H1 (cell line): ENCODE data around the gene NHP2. TPM values are rescaled to one million over a fixed set of nuclear protein-coding genes. Genes with fewer than 3 reads are reported as not detected.

Experiments used
- CTCF ChIA-PET: fragments of 300-600 bp; sonication (Branson Sonifier 250); formaldehyde crosslinking; loops from one replicate; lab custom pipeline; 2021; ENCODE audit not compliant: partially characterized antibody; lab: Charles Lee
- POLR2A ChIA-PET: fragments of 300-600 bp; sonication (Branson Sonifier 250); formaldehyde crosslinking; loops from one replicate; lab custom pipeline; 2021; ENCODE audit warnings: inconsistent platforms; ENCODE audit not compliant: partially characterized antibody; lab: Charles Lee
- DNase-seq, 2 experiments: peaks; one replicate each; pipeline versions ENCODE4 v3.0.0 to v3.0.0-alpha.2; 2010 to 2022; ENCODE audit warnings: low spot score in 2 of 2, low read depth in 1 of 2, mixed read lengths in 1 of 2
- FAIRE-seq: peaks from 2 replicates; lab custom pipeline; 2011; peaks lifted over from hg19 to GRCh38; lab: Jason Lieb, UNC
- H2AFZ ChIP-seq: 2 replicates; pipeline ENCODE4 v1.8.1; 2012; ENCODE audit warnings: low read length, inconsistent platforms
- H2AK5ac ChIP-seq: 2 replicates; pipeline ENCODE4 v1.6.1; 2013; ENCODE audit warnings: low read depth, low read length
- H2BK120ac ChIP-seq: replicated peaks from 2 replicates; pipeline ENCODE3; 2013; ENCODE audit warnings: low read depth, low read length, inconsistent platforms
- H2BK12ac ChIP-seq: 2 replicates; pipeline ENCODE4 v1.6.1; 2013; ENCODE audit warnings: low read depth, low read length
- H2BK15ac ChIP-seq: 2 replicates; pipeline ENCODE4 v1.6.1; 2013; ENCODE audit warnings: low read length
- H2BK20ac ChIP-seq: 2 replicates; pipeline ENCODE4 v1.6.1; 2013; ENCODE audit warnings: low read length
- H2BK5ac ChIP-seq: 2 replicates; pipeline ENCODE4 v1.6.1; 2013; ENCODE audit warnings: low read depth, low read length
- H3K14ac ChIP-seq: 2 replicates; pipeline ENCODE4 v1.6.1; 2013; ENCODE audit warnings: inconsistent platforms; ENCODE audit not compliant: insufficient read length
- H3K18ac ChIP-seq: 2 replicates; pipeline ENCODE4 v1.6.1; 2013; ENCODE audit warnings: low read length; ENCODE audit errors: extremely low read depth
- H3K23ac ChIP-seq: 2 replicates; pipeline ENCODE4 v1.6.1; 2013; ENCODE audit warnings: inconsistent platforms; ENCODE audit not compliant: insufficient read length
- H3K23me2 ChIP-seq: 2 replicates; pipeline ENCODE4 v1.6.1; 2013; ENCODE audit warnings: low read depth, low read length
- H3K27ac ChIP-seq: 2 replicates; pipeline ENCODE4 v1.6.1; 2011; ENCODE audit warnings: low read depth, low read length, inconsistent platforms
- H3K27me3 ChIP-seq, 4 experiments: replicated peaks in 1 of 4; 1 replicate in 1 of 4; 2 replicates in 3 of 4; pipeline versions ENCODE4 v1.6.1 to v1.8.1; 2011 to 2013; ENCODE audit warnings: low read length in 3 of 4, mild to moderate bottlenecking in 3 of 4, inconsistent platforms in 2 of 4, mixed read lengths in 2 of 4, moderate library complexity in 1 of 4; ENCODE audit not compliant: control insufficient read depth in 3 of 4, insufficient read depth in 3 of 4; ENCODE audit errors: extremely low read depth in 1 of 4
- H3K36me3 ChIP-seq, 4 experiments: 2 replicates each; pipeline versions ENCODE4 v1.6.1 to v1.8.1; 2011 to 2013; ENCODE audit warnings: mild to moderate bottlenecking in 4 of 4, low read length in 3 of 4, moderate library complexity in 2 of 4, control low read depth in 1 of 4, inconsistent platforms in 1 of 4; ENCODE audit not compliant: insufficient read depth in 4 of 4, control insufficient read depth in 2 of 4
- H3K4ac ChIP-seq: replicated peaks from 2 replicates; pipeline ENCODE3; 2013; ENCODE audit warnings: low read length, low read depth, mixed read lengths, inconsistent platforms; ENCODE audit not compliant: insufficient read length
- H3K4me1 ChIP-seq, 4 experiments: replicated peaks in 1 of 4; 1 replicate in 1 of 4; 2 replicates in 3 of 4; pipeline versions ENCODE4 v1.6.1 to v1.8.1; 2011 to 2013; ENCODE audit warnings: low read length in 3 of 4, inconsistent platforms in 2 of 4, mixed read lengths in 1 of 4; ENCODE audit not compliant: insufficient read depth in 4 of 4, control insufficient read depth in 3 of 4
- H3K4me2 ChIP-seq, 2 experiments: 2 replicates each; pipeline versions ENCODE4 v1.6.1 to v1.8.1; 2011 to 2013; ENCODE audit warnings: low read depth in 2 of 2, low read length in 2 of 2, control low read depth in 1 of 2, inconsistent platforms in 1 of 2, mild to moderate bottlenecking in 1 of 2; ENCODE audit not compliant: insufficient read depth in 1 of 2
- H3K4me3 ChIP-seq, 4 experiments: fragments of 200-600, 300-600 bp in 1 of 4; sonication (generic), shearing (Covaris generic), sonication (Bioruptor Twin) in 1 of 4; 2 replicates each; pipeline versions ENCODE4 v1.5.1 to v1.8.1; 2011 to 2016; ENCODE audit warnings: low read length in 4 of 4, low read depth in 3 of 4, control low read depth in 2 of 4, inconsistent platforms in 2 of 4, mild to moderate bottlenecking in 2 of 4, mixed read lengths in 1 of 4, moderate library complexity in 1 of 4; ENCODE audit not compliant: insufficient read depth in 2 of 4; ENCODE audit errors: extremely low read depth in 1 of 4
- H3K56ac ChIP-seq: replicated peaks from 2 replicates; pipeline ENCODE3; 2013; ENCODE audit warnings: low read depth, mild to moderate bottlenecking, mixed read lengths, low read length, inconsistent platforms; ENCODE audit not compliant: insufficient read length
- H3K79me1 ChIP-seq: 2 replicates; pipeline ENCODE4 v1.6.1; 2013; ENCODE audit warnings: low read depth, low read length, control low read depth
- H3K79me2 ChIP-seq, 2 experiments: 2 replicates each; pipeline versions ENCODE4 v1.6.1 to v1.8.1; 2012 to 2013; ENCODE audit warnings: low read length in 2 of 2, mild to moderate bottlenecking in 2 of 2, inconsistent platforms in 1 of 2; ENCODE audit not compliant: insufficient read depth in 2 of 2, control insufficient read depth in 1 of 2
- H3K9ac ChIP-seq, 4 experiments: replicated peaks in 1 of 4; 1 replicate in 1 of 4; 2 replicates in 3 of 4; pipeline versions ENCODE4 v1.6.1 to v1.8.1; 2011 to 2013; ENCODE audit warnings: low read depth in 3 of 4, low read length in 3 of 4, control low read depth in 2 of 4, mild to moderate bottlenecking in 2 of 4, moderate library complexity in 2 of 4, inconsistent platforms in 1 of 4; ENCODE audit errors: extremely low read depth in 1 of 4
- H3K9me3 ChIP-seq, 2 experiments: 2 replicates each; pipeline versions ENCODE4 v1.6.1 to v1.8.1; 2012 to 2013; ENCODE audit warnings: mild to moderate bottlenecking in 2 of 2, moderate library complexity in 2 of 2, control low read depth in 1 of 2, inconsistent platforms in 1 of 2, low read depth in 1 of 2, low read length in 1 of 2, mixed read lengths in 1 of 2; ENCODE audit not compliant: insufficient read depth in 2 of 2
- H4K20me1 ChIP-seq, 2 experiments: replicated peaks in 1 of 2; 2 replicates each; pipeline versions ENCODE3 to v1.8.1; 2011 to 2013; ENCODE audit warnings: inconsistent platforms in 2 of 2, low read length in 2 of 2, mild to moderate bottlenecking in 1 of 2; ENCODE audit not compliant: insufficient read depth in 2 of 2, control insufficient read depth in 1 of 2
- H4K5ac ChIP-seq: 2 replicates; pipeline ENCODE4 v1.6.1; 2013; ENCODE audit warnings: low read length, low read depth, mixed read lengths, inconsistent platforms; ENCODE audit not compliant: insufficient read length
- H4K8ac ChIP-seq: 2 replicates; pipeline ENCODE4 v1.8.0; 2013; ENCODE audit warnings: mild to moderate bottlenecking, moderate library complexity, low read length, inconsistent platforms; ENCODE audit not compliant: insufficient read depth; ENCODE audit errors: extremely low read depth
- H4K91ac ChIP-seq: replicated peaks from 2 replicates; pipeline ENCODE3; 2013; ENCODE audit warnings: low read length, mixed read lengths, inconsistent platforms; ENCODE audit not compliant: insufficient read length
- GTF2F1 ChIP-seq: IDR thresholded peaks from 2 replicates; pipeline ENCODE4 v1.6.1; 2012; ENCODE audit warnings: low read depth, low read length, improper control_type of control experiment, borderline replicate concordance
- NANOG ChIP-seq: IDR thresholded peaks from 2 replicates; pipeline ENCODE4 v1.6.1; 2011; ENCODE audit warnings: low read length, low read depth, mild to moderate bottlenecking, inconsistent platforms; ENCODE audit not compliant: insufficient read depth, poor library complexity, severe bottlenecking
- WGBS, 2 experiments: shearing (Covaris generic) in 1 of 2; methylation state at CpG; one replicate each; pipeline versions ENCODE4 v1.1.6 to v1.1.7; 2013 to 2015; ENCODE audit warnings: low lambda C conversion rate in 2 of 2, mixed read lengths in 2 of 2, inconsistent platforms in 1 of 2, low coverage in 1 of 2, missing lambda C conversion rate in 1 of 2; ENCODE audit not compliant: insufficient replicate concordance in 2 of 2, insufficient coverage in 1 of 2, insufficient read length in 1 of 2; ENCODE audit errors: extremely low coverage in 1 of 2, missing lambda C conversion rate in 1 of 2; 5-methylcytosine and 5-hydroxymethylcytosine counted together
- polyA plus RNA-seq, 7 experiments: library from polyadenylated mRNA; depleted of rRNA in 3 of 7; stranded (reverse) in 5 of 7; unstranded in 2 of 7; fragments of >200 nt in 5 of 7; fragments of 200-250 nt in 2 of 7; gene quantifications; 1 replicate in 5 of 7; 2 replicates in 1 of 7; 4 replicates in 1 of 7; pipeline versions ENCODE4 v1.2.1 to v1.2.3, GENCODE V29; 2011 to 2013; ENCODE audit warnings: missing spikeins in 2 of 7, mixed read lengths in 2 of 7
- total RNA-seq: library from RNA; stranded (reverse); fragmentation: NEBNext Ultra II Directional; extraction: Animal tissue kit (Norgen Biotek cat#: 25700); gene quantifications from 2 replicates; pipeline ENCODE4 v1.2.1, GENCODE V29; 2021

The NHP2 gene
- total and polyA plus RNA-seq, 2 of the 8 experiments (the other 6 are each of a cell fraction or from before 2014, with no cell fraction given) = 241 to 263 TPM

- Histone ChIP-seq H2BK20ac (no peak overlapping the region), H2BK5ac (no peak overlapping the region), H3K23ac (no peak overlapping the region), H3K14ac (no peak overlapping the region), H4K8ac (no peak overlapping the region), H3K56ac (no peak overlapping the region), H3K79me1 (no peaks in the 10 kb centered on the region), H3K27me3 (no peaks in the 10 kb centered on the region; a peak in 1 of 7 replicates), H3K9me3 (no peaks in the 10 kb centered on the region)
- 87% methylated on average over 10 of the region's 11 CpGs; no CpG with 5 or more reads in 1 of the 2 experiments for WGBS, 2 experiments
- CTCF ChIA-PET = interaction anchor here (0.9 to 3.7 kb wide), 2 partner anchors 9 to 16 kb away, joined by 3 to 54 read pairs; no protein-coding TSS in a partner anchor
- TF ChIP-seq GTF2F1 (no peak), NANOG (no peak)
- TF ChIP-seq, all 59 proteins: peak for 0
- H3K4me1 ChIP-seq = peaks cover 0 to 10% (median 3%) of the 10 kb centered on the region in 4 experiments; a peak in 3 of 7 replicates
- H2BK15ac ChIP-seq = peak overlapping the region; percentile 16; the same call in 1 of the 2 replicates
- no peaks in the 10 kb centered on the region for H3K36me3 ChIP-seq
- H3K4me2 ChIP-seq = no peak overlapping the region
- H2AFZ ChIP-seq = no peak overlapping the region
- no peak overlapping the region for H4K91ac ChIP-seq
- no peaks in the 10 kb centered on the region for H4K20me1 ChIP-seq
- 0 out of 2 replicates have a peak, but pooled peaks cover under 1% of the 10 kb centered on the region for H3K23me2 ChIP-seq
- H3K79me2 ChIP-seq = no peaks in the 10 kb centered on the region
- H3K18ac ChIP-seq = no peak overlapping the region
- H2BK12ac ChIP-seq = no peak overlapping the region
- H2BK120ac ChIP-seq = no peak overlapping the region
- no peak overlapping the region for H3K4me3 ChIP-seq
- no peak overlapping the region for H3K27ac ChIP-seq
- H3K9ac ChIP-seq = no peak overlapping the region
- POLR2A ChIA-PET = interaction anchor here (31.3 to 38.5 kb wide), 2 partner anchors 4 to 15 kb away, joined by 985 read pairs; partner anchors contain the start of genes GMCL2 and HNRNPAB
- H4K5ac ChIP-seq = no peak overlapping the region
- FAIRE-seq (no peak), DNase-seq (no peak)
- no peak overlapping the region for H3K4ac ChIP-seq
- H2AK5ac ChIP-seq = no peak overlapping the region
Measured at GRCh38 chr5:178198706-178199105, 45.0 kb upstream of the NHP2 start.
